CD14-positive monocyte (primary cell): ENCODE measurements around the gene ZNF22. TPM values are rescaled to one million over a fixed set of nuclear protein-coding genes. Genes with fewer than 3 reads are reported as not detected.
A peak's percentile ranks its signal among the peaks of the same experiment; 100 is the strongest.

ENCODE experiments used
- DNase-seq, 3 donors: peaks; one replicate each; pipeline ENCODE4 v3.0.0-alpha.2; 2011 to 2022
- H2AFZ ChIP-seq: 2 replicates; pipeline ENCODE4 v1.6.0; 2012; ENCODE audit warnings: mild to moderate bottlenecking, low read depth, low read length, inconsistent platforms; ENCODE audit not compliant: insufficient read depth, poor library complexity, severe bottlenecking
- H3K27ac ChIP-seq, 2 donors: 1 replicate in 1 of 2; 2 replicates in 1 of 2; pipeline ENCODE4 v1.5.1; 2012 to 2013; ENCODE audit warnings: low read length in 2 of 2, control low read depth in 1 of 2, inconsistent platforms in 1 of 2, low read depth in 1 of 2, mild to moderate bottlenecking in 1 of 2
- H3K27me3 ChIP-seq, 2 donors: one replicate each; pipeline versions ENCODE4 v1.6.0 to v1.6.1; 2011 to 2013; ENCODE audit warnings: low read length in 2 of 2; ENCODE audit not compliant: control insufficient read depth in 2 of 2, insufficient read depth in 2 of 2
- H3K36me3 ChIP-seq, 2 donors: replicated peaks in 1 of 2; 1 replicate in 1 of 2; 2 replicates in 1 of 2; pipeline versions ENCODE4 v1.5.1 to v1.6.1; 2012 to 2013; ENCODE audit warnings: low read length in 2 of 2, control low read depth in 1 of 2, inconsistent platforms in 1 of 2, mild to moderate bottlenecking in 1 of 2; ENCODE audit not compliant: insufficient read depth in 2 of 2, control insufficient read depth in 1 of 2
- H3K4me1 ChIP-seq, 2 donors: 1 replicate in 1 of 2; 2 replicates in 1 of 2; pipeline versions ENCODE4 v1.5.1 to v1.6.1; 2012 to 2013; ENCODE audit warnings: low read length in 2 of 2, control low read depth in 1 of 2, inconsistent platforms in 1 of 2, mild to moderate bottlenecking in 1 of 2, moderate library complexity in 1 of 2; ENCODE audit not compliant: insufficient read depth in 2 of 2, control insufficient read depth in 1 of 2
- H3K4me2 ChIP-seq: replicated peaks from 2 replicates; pipeline ENCODE3; 2012; ENCODE audit warnings: low read length, moderate library complexity, mild to moderate bottlenecking; ENCODE audit not compliant: poor library complexity, severe bottlenecking; ENCODE audit errors: extremely low read depth
- H3K4me3 ChIP-seq, 3 experiments: fragments of 200-600 bp in 1 of 3; sonication (generic) in 1 of 3; replicated peaks in 1 of 3; 1 replicate in 2 of 3; 2 replicates in 1 of 3; pipeline ENCODE4 v1.5.1; 2011 to 2013; ENCODE audit warnings: low read length in 3 of 3, mild to moderate bottlenecking in 3 of 3, control low read depth in 2 of 3, low read depth in 2 of 3, inconsistent platforms in 1 of 3, moderate library complexity in 1 of 3
- H3K79me2 ChIP-seq: 2 replicates; pipeline ENCODE4 v1.6.0; 2012; ENCODE audit warnings: mild to moderate bottlenecking, control low read depth, inconsistent platforms, low read length, moderate library complexity; ENCODE audit not compliant: insufficient read depth
- H3K9ac ChIP-seq: 2 replicates; pipeline ENCODE4 v1.6.0; 2017; ENCODE audit warnings: low read length, mild to moderate bottlenecking; ENCODE audit not compliant: insufficient read depth, poor library complexity, severe bottlenecking
- H3K9me3 ChIP-seq, 2 donors: replicated peaks in 1 of 2; 1 replicate in 1 of 2; 2 replicates in 1 of 2; pipeline versions ENCODE4 v1.5.1 to v1.6.1; 2012 to 2013; ENCODE audit warnings: low read length in 2 of 2, control low read depth in 1 of 2; ENCODE audit not compliant: control insufficient read depth in 1 of 2, insufficient read depth in 1 of 2
- H4K20me1 ChIP-seq: 2 replicates; pipeline ENCODE4 v1.6.0; 2012; ENCODE audit warnings: mild to moderate bottlenecking, low read length, control low read depth, moderate library complexity; ENCODE audit not compliant: insufficient read depth
- H3K27ac Mint-ChIP-seq, 7 donors: one replicate each; pipeline ENCODE4 v1.8.0; 2020; ENCODE audit warnings: mild to moderate bottlenecking in 7 of 7, mixed read lengths in 7 of 7, moderate library complexity in 6 of 7, inconsistent platforms in 2 of 7
- H3K27me3 Mint-ChIP-seq, 3 donors: one replicate each; pipeline ENCODE4 v1.8.0; 2021 to 2022; ENCODE audit warnings: low read depth in 3 of 3, mild to moderate bottlenecking in 3 of 3, mixed read lengths in 3 of 3, moderate library complexity in 3 of 3, inconsistent platforms in 1 of 3
- H3K36me3 Mint-ChIP-seq, 2 donors: one replicate each; pipeline ENCODE4 v1.8.0; 2020; ENCODE audit warnings: mixed read lengths in 2 of 2, inconsistent platforms in 1 of 2, mild to moderate bottlenecking in 1 of 2
- H3K4me1 Mint-ChIP-seq: one replicate; pipeline ENCODE4 v1.8.0; 2020; ENCODE audit warnings: mild to moderate bottlenecking, mixed read lengths
- H3K4me3 Mint-ChIP-seq, 2 donors: one replicate each; pipeline ENCODE4 v1.8.0; 2020; ENCODE audit warnings: mild to moderate bottlenecking in 2 of 2, mixed read lengths in 2 of 2, moderate library complexity in 1 of 2
- H3K9me3 Mint-ChIP-seq, 7 donors: one replicate each; pipeline ENCODE4 v1.8.0; 2020 to 2022; ENCODE audit warnings: mixed read lengths in 7 of 7, mild to moderate bottlenecking in 6 of 7, moderate library complexity in 6 of 7, inconsistent platforms in 2 of 7
- CTCF ChIP-seq: fragments of 200-600 bp; IDR thresholded peaks from one replicate; pipeline ENCODE4 v1.8.0; 2022; ENCODE audit warnings: antibody characterized with exemption, mild to moderate bottlenecking
- WGBS: methylation state at CpG from one replicate; pipeline ENCODE4 v1.1.5; 2013; ENCODE audit warnings: missing lambda C conversion rate; ENCODE audit not compliant: insufficient coverage; 5-methylcytosine and 5-hydroxymethylcytosine counted together
- intact Hi-C, 2 donors: fragments of 100-400 bp; cut with micrococcal nuclease; formaldehyde crosslinking; loops; one replicate each; pipeline versions ENCODE4 v1.15.0 to v1.15.1; 2023
- polyA plus RNA-seq, 3 donors: library from polyadenylated mRNA; depleted of rRNA in 1 of 3; unstranded in 2 of 3; stranded (reverse) in 1 of 3; fragments of 300-500 nt in 2 of 3; fragments of >200 nt in 1 of 3; fragmentation: Illumina TruSeq in 2 of 3; gene quantifications; 1 replicate in 2 of 3; 2 replicates in 1 of 3; pipeline ENCODE4 v1.2.3, GENCODE V29; 2012 to 2021

Gene ZNF22
- polyA plus RNA-seq, 3 donors, result 4.1 to 14.6 (median 10.4) TPM

GRCh38 chr10:44966816-44967509 is 33.8 kb upstream of the ZNF22 start:
- intact Hi-C loops, result loop anchor here in 1 of 2 donors (10.0 kb wide), 2 partner anchors 408 to 1058 kb away; partner anchors contain the start of gene ALOX5
- Histone ChIP-seq H3K4me1 (peaks cover 98 to 100% of the 10 kb centered on the region in 2 donors), H3K9ac (peak overlapping the region; percentile 44), H2AFZ (no peak overlapping the region), H3K36me3 (peaks cover 28 to 33% of the 10 kb centered on the region in 2 donors), H3K79me2 (peaks cover 86% of the 10 kb centered on the region), H3K27ac (peak overlapping the region; percentile 73 to 81), H4K20me1 (peaks cover 45% of the 10 kb centered on the region), H3K27me3 (no peaks in the 10 kb centered on the region), H3K4me2 (peak overlapping the region; percentile 99), H3K9me3 (no peaks in the 10 kb centered on the region), H3K4me3 (peak overlapping the region in 1 of 3 experiments; percentile 96)
- Mint-ChIP-seq H3K27me3 (no peaks in the 10 kb centered on the region), H3K9me3 (peaks cover 0 to 3% (median 0%) of the 10 kb centered on the region in 7 donors), H3K4me1 (peaks cover 97% of the 10 kb centered on the region), H3K4me3 (peak overlapping the region in 1 of 2 donors; percentile 74), H3K36me3 (peaks cover 51 to 72% of the 10 kb centered on the region in 2 donors), H3K27ac (peak overlapping the region; percentile 83 to 98 (median 95))
- peak; percentile 31 for TF ChIP-seq CTCF
- WGBS, result 80% methylated on average over 6 of the region's 8 CpGs
- DNase-seq, result no peak

- H3K9me3 ChIP-seq, result no peaks in the 10 kb centered on the region
- peaks cover 97% of the 10 kb centered on the region for H3K4me1 Mint-ChIP-seq
- TF ChIP-seq CTCF, result no peak
- H3K9me3 Mint-ChIP-seq, result peaks cover 0 to 3% (median 0%) of the 10 kb centered on the region in 7 donors
- H3K79me2 ChIP-seq, result peaks cover 86% of the 10 kb centered on the region
- no peaks in the 10 kb centered on the region for H3K27me3 Mint-ChIP-seq
- peak overlapping the region; percentile 83 to 98 (median 94) for H3K27ac Mint-ChIP-seq
- H3K4me3 ChIP-seq, result peak overlapping the region in 1 of 3 experiments; percentile 96
- peak in 2 of 3 donors; percentile 30 to 76 for DNase-seq
- peaks cover 98 to 100% of the 10 kb centered on the region in 2 donors for H3K4me1 ChIP-seq
- H3K4me2 ChIP-seq, result peak overlapping the region; percentile 99
- H4K20me1 ChIP-seq, result peaks cover 38% of the 10 kb centered on the region
- H2AFZ ChIP-seq, result no peak overlapping the region
- intact Hi-C loops, result loop anchor here in 1 of 2 donors (10.0 kb wide), 2 partner anchors 407 to 1057 kb away; partner anchors contain the start of gene ALOX5
- H3K36me3 ChIP-seq, result peaks cover 32 to 35% of the 10 kb centered on the region in 2 donors
- peak overlapping the region; percentile 73 to 81 for H3K27ac ChIP-seq
- whole genome bisulfite sequencing, result no CpG with 5 or more reads among the region's 4 CpGs
- peak overlapping the region; percentile 44 for H3K9ac ChIP-seq
- H3K4me3 Mint-ChIP-seq, result peak overlapping the region; percentile 65 to 74
- no peaks in the 10 kb centered on the region for H3K27me3 ChIP-seq
- H3K36me3 Mint-ChIP-seq, result peaks cover 52 to 73% of the 10 kb centered on the region in 2 donors
These were observed 33.1 kb upstream of the ZNF22 start for GRCh38 chr10:44967616-44968015.
